Activated CD8-positive, alpha-beta memory T cell treated with anti-CD3 and anti-CD28 coated beads, Interleukin-2, amount 50 U/mL, for 48 hours (primary cell): ENCODE data around the gene SKI.
"Not testable (repeated sequence)": the region's sequence is repeated elsewhere in the genome, so short reads cannot be mapped to it uniquely, and the experiment has no call there.

Experiments
- DNase-seq: peaks from one replicate; pipeline ENCODE4 v3.0.0-alpha.2; 2020

Gene SKI

GRCh38 chr1:2248854-2249558, 20.9 kb downstream of the SKI start:
- DNase-seq: no peak

DNA sequence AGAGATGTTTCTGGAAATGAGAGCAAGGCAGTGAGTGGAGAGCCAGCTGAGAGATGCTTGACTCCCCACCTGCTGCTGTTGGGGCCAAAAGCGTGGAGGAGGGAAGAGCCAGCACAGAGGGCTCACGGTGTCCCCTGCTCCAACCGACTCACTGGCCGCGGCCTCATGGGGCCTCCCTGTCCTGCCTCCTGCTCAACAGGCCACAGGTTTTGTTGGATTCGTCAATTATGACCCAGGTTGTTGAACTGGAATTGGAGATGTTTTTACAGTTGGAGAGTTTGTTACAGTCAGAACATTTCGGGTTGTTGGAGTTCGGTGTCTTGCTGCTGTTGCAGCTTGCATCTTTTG, 21.4 kb downstream of the SKI start:
- DNase-seq: no peak

DNA sequence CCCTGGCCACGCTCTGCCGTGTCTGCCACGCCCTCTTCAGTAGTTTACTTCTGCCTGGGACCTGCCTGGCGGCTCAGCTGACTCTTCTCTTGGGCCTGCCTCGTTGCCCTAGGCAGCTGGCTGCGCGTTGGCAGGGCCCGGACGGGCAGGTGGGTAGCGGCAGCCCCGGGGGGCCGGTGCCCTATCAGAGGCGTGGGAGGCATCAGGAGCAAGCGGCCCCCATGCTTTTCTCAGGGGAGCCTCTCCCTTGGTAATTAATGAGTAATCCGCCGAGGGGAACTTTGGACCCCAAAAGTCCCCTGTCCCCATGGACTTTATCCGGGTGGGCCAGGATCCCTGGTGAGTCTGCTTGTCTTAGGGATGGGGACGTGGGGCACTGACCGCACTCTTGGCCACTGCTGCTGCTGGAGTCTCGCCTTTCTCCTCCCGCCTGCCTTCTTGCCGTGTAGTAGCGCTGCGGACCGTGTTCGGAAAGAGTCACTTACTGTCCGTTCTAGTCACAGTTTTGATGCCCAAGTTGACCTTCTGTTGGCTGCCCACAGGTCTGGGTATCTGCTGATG, 22.7 kb downstream of the SKI start:
- no peak for DNase-seq

GRCh38 chr1:2251363-2251762, 23.2 kb downstream of the SKI start:
- no peak for DNase-seq

GRCh38 chr1:2251786-2252185, 23.7 kb downstream of the SKI start:
- DNase-seq: no peak

DNA sequence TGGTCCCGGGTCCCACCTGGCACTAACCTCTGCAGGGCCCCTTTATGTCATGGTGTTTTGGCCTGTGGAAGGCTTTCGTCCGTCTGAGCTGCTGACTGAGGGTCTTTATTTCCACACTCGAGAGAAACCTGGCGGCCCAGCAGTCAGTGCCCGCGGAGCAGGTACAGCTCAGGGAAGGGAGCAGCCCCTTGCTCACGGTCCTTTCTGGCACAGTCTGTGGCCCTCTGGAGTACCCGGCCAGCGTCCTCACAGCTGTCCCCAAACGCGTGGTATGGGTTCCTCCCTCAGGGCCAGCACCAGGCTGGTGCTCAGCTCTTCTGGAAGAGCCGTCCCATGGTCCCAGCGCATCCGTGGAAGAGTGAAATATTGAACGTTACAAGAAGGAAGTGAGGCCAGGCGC, 24.3 kb downstream of the SKI start:
- no peak for DNase-seq

- DNase-seq: no peak
These were observed 25.1 kb downstream of the SKI start for GRCh38 chr1:2253036-2253796.

DNA sequence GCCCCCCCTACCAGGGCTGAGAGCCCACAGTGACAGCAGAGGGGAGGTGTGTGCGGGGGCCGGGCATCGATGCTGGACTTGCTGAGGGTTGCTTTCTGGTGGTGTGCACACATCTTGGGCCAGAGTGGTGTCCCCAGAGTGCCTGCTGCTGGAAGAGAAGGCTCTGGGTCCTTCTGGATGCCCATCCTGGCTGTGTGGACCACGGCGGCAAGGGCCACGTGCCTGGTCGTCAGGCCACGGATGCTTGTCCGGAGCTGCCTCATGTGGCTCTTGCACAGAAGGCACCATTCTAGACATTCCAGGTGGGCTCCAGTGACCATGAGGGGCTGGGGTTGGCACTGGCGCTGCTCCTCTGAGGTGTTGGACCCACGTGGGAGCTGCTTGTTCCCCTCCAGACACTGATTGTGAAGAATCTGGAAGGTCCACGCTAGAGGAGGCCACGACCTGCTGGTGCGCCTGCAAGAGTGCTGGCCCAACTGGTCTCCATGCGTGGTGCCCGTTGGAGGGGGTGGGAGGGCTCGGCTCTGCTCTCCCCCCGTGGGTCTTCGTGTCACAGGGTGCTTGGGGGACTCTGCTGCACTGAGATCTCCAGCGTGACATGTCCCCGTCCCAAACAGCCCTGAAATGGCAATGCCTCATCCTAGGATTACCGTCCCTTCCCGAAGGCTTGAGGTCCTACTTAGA, 25.8 kb downstream of the SKI start:
- DNase-seq: no peak

GRCh38 chr1:2255047-2255419, 26.9 kb downstream of the SKI start:
- no peak for DNase-seq

- peak; percentile 82 for DNase-seq
These were observed 27.6 kb downstream of the SKI start for GRCh38 chr1:2255420-2256369.

- DNase-seq: no peak
These were observed 28.5 kb downstream of the SKI start for GRCh38 chr1:2256435-2257244.

DNA sequence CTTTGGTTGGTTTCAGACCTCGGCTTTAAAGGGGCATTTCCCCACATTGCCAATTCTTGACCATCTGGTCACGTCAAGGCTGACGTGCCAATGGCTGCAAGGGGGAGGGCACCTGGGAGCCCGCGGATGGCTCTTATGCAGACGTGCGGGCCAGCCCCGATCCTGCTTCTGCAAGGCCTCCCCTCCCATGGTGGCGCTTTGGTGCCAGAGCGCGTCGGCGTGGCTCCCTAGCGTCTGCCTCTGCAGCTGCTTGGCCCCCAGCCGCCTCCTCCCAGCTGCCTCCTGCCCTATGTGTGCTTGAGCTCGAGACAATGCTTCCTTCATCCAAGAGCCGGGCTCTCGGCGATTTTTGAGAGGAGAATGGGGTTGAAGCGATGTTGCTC, 29.1 kb downstream of the SKI start:
- DNase-seq: no peak

DNA sequence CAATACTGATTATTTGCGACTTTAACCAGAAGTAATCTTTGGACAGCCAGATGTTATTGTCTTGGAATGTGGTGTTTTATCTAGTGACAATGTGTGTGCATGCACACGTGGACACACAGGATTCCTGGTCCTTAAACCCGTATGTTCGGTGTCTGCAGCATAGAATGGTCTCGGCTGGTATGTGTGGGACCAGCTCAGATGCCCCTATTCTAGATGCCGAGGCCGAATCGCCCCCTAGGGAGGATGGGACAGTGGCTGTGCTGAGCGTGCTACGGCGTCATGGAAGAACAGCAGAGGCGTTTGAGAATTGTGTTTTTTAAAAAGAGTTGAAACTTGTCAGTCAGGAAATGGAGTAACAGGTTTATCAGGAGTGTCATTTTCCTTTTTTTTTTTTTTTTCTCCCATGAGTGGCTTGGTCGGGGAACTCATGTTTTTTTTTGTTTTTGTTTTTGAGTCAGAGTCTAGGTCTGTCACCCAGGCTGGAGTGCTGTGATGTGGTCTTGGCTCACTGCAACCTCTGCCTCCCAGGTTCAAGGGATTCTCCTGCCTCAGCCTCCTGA, 30.1 kb downstream of the SKI start:
- no peak for DNase-seq

DNA sequence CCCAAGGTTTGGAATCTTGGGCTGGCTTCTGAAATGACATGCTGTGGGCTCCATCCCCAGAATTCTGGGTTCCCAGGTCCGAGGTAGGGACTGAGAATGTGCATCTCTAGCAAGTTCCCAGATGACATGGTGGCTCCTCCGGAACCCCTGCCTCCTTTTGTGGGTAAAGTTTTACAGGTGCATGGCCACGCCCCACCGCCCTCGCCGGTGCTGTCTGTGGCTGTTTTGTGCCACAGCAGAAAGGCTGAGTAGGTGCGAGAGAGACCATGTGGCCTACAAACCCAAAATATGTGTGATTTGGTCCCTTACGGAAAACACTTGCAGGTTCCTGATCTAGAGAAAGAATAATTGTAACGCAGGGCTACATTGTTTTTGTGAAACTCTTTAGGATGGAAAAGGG, 30.9 kb downstream of the SKI start:
- peak; percentile 77 for DNase-seq

DNA sequence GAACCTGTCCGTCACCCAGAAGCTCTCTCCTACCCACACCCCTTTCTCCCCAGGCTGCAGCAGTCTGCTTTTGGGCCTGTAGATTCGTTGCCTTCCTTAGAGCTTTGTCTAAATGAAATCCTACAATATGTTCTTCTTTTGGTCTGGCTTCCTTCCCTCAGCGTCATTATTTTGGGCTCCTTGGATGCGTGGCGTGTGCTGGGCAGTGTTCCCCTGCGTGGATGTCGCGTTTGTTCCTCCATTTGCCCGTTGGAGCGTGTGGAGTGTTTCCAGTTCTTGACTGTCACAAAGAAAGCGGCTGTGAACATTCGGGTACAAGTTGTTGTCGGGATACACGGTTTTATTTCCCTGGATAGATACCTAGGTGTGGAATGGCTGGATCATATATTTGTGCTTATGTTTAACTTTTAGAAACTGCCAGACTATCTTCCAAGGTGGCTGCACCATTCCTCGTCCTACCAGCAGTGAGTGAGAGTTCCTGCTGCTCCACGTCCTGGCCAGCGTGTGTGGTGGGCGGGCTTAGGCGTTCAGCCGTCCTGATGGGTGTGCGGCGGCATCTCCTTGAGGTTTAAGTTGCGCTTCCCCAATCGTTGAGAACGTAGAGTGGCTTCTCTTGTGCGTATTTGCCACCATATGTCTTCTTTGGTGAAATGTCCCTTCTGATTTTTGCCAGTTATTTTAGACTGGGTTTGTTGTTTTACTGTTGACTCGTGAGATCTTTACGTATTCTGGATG, 31.7 kb downstream of the SKI start:
- no peak for DNase-seq

GRCh38 chr1:2260470-2260869, 32.4 kb downstream of the SKI start:
- DNase-seq: not testable (repeated sequence)

GRCh38 chr1:2260917-2261316, 32.8 kb downstream of the SKI start:
- DNase-seq: no peak

DNA sequence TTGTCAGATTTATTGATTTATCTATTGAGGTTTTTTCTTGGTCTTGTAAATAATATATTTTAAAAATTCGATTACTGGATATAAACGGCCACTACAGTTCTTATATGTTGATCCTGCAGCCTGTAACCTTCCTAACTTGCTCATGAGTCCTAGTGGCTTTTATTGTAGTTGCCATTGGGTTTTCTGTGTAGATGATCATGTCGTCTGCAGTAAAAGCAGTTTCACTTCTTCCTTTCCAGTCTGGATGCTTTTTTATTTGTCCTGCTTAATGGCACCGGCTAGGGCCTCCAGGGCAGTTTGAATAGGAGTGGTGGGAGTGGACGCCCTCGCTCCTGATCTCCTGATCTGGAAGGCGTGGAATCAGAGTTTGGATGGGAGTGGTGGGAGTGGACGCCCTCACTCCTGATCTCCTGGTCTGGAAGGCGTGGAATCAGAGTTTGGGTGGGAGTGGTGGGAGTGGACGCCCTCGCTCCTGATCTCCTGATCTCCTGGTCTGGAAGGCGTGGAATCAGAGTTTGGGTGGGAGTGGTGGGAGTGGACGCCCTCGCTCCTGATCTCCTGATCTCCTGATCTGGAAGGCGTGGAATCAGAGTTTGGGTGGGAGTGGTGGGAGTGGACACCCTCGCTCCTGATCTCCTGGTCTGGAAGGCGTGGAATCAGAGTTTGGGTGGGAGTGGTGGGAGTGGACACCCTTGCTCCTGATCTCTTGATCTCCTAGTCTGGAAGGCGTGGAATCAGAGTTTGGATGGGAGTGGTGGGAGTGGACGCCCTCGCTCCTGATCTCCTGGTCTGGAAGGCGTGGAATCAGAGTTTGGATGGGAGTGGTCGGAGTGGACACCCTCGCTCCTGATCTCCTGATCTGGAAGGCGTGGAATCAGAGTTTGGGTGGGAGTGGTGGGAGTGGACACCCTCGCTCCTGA, 33.6 kb downstream of the SKI start:
- DNase-seq: not testable (repeated sequence)

GRCh38 chr1:2266301-2266975, 38.3 kb downstream of the SKI start:
- DNase-seq: no peak
